GM20431 (cell line): ENCODE measurements around the gene IKZF3.

Experiments
- in situ Hi-C: fragments of 300-500 bp; cut with MseI, MboI; formaldehyde crosslinking; loops from one replicate; pipeline ENCODE4 v1.15.0; 2020; ENCODE audit warnings: low sequenced_read_pairs; ENCODE audit not compliant: unreplicated experiment

The IKZF3 gene

DNA sequence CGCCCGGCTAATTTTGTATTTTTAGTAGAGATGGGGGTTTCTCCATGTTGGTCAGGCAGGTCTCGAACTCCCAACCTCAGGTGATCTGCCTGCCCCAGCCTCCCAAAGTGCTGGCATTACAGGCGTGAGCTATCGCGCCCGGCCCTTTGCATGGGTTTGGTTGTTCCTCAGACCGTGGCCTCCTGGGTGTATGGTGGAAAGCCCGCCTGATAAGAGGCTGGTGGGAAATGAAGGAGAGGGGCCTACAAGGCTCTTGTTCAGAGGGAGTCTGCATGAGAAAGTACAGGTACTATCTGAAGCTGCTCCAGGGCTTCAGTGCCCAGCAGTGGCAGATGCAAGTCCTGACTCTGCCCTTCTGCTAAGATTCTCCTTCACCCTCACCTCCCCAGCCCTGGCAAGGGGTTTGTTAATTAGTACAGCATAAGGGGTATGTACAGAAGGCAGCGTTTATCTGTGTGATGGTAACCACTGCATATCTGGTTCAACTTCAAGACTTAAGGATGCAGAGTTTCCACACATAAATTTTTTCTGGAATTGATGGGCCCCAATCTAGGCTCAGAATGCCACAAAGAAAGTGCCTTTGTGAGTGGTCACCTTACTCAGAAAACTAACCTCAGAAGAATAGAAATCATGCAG lies 102.1 kb downstream of the IKZF3 start:
- in situ Hi-C loops: loop anchor here (25.0 kb wide), 1 partner anchor 200 kb away; the partner anchor contains the start of gene GSDMA

DNA sequence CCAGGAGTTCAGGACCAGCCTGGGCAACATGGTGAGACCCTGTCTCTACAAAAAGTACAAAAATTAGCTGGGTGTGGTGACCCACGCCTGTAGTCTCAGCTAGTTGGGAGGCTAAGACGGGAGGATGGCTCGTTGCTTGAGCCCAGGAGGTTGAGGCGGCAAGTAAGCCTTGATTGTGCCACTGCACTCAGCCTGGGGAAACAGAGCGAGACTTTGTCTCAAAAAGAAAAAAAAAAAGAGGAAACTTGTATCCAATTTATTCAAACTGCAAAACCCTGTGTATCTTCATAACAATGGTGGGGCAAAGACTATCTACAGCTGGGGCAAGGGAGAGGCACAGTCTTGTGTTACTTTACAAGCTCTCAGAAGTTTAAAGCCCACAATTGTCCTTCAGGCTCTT lies 104.9 kb downstream of the IKZF3 start:
- in situ Hi-C loops: loop anchor here (25.0 kb wide), 1 partner anchor 203 kb away; the partner anchor contains the start of gene GSDMA

DNA sequence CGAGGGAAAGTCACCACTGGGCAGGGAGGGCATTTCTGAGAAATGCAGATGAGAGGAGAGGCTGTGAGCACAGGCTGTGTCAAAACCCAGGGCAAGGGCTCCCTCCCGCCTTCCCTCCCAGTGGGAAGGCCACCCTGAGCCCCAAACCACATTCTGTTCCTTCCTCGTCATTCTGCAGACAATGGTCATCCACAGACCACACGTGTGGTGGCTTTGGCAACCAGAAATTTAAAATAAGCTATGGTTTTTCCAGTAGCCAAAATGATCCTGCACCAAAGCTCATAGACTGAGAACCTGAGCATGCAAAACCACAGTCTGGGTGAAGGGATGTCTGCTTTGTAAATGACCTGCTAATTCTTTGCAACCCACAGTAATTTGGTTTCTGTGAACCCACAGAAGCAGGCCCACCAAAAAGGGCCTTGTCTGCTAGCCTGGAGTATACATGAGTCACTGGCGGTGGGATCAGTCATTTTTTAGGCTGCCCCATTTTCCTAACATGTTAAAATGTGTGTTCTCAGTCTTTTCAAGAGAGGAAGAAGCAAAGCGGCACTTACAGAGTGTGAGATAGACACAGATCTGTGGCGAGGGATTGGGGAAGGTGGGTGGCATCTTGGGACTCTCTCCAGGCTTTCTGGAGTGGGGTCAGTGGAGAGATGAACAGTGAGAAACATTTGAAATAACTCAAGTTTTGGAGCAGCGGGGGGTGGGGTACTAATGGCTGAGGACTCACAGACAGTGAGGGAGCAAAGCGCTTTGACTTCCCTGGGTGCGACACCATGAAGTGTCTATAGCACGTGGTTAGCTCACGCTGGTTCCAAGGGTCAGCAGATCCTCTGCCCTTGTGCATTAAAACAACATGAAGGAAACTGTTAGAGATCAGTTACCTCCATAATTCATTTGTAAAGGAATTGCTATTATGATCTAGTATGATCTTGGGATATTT lies 105.9 kb downstream of the IKZF3 start:
- in situ Hi-C loops: loop anchor here (25.0 kb wide), 1 partner anchor 204 kb away; the partner anchor contains the start of gene GSDMA

DNA sequence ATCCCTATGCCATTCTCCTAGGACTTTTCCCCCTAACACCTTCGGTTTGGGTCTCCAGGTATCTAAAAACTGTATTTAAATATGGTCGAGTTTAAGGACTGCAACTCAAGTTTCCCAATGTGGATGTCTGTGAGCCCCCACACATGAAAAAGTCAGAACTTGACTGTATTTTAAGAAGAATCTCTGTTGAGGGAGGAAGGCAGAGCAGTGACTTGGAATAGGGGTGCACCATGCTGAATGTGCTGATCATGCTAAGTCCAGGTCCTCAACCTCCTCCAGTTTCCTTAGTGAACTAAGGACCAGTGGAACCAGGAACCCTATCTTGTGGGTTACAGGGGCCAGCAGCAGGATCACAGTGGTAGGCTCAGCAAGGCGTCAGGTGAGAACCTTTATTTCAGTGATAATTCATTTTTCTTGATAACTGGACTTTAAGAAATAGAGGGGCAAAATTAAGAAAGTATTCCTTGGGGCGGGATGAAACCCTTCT lies 106.9 kb downstream of the IKZF3 start:
- in situ Hi-C loops: loop anchor here (25.0 kb wide), 1 partner anchor 205 kb away; the partner anchor contains the start of gene GSDMA

GRCh38 chr17:39756380-39757079 lies 107.6 kb downstream of the IKZF3 start:
- in situ Hi-C loops: loop anchor here (25.0 kb wide), 1 partner anchor 206 kb away; the partner anchor contains the start of gene GSDMA

- in situ Hi-C loops: loop anchor here (25.0 kb wide), 1 partner anchor 207 kb away; the partner anchor contains the start of gene GSDMA
Measured at GRCh38 chr17:39755554-39756379, 108.3 kb downstream of the IKZF3 start.

GRCh38 chr17:39754958-39755553 lies 109.1 kb downstream of the IKZF3 start:
- in situ Hi-C loops: loop anchor here (25.0 kb wide), 1 partner anchor 207 kb away; the partner anchor contains the start of gene GSDMA

DNA sequence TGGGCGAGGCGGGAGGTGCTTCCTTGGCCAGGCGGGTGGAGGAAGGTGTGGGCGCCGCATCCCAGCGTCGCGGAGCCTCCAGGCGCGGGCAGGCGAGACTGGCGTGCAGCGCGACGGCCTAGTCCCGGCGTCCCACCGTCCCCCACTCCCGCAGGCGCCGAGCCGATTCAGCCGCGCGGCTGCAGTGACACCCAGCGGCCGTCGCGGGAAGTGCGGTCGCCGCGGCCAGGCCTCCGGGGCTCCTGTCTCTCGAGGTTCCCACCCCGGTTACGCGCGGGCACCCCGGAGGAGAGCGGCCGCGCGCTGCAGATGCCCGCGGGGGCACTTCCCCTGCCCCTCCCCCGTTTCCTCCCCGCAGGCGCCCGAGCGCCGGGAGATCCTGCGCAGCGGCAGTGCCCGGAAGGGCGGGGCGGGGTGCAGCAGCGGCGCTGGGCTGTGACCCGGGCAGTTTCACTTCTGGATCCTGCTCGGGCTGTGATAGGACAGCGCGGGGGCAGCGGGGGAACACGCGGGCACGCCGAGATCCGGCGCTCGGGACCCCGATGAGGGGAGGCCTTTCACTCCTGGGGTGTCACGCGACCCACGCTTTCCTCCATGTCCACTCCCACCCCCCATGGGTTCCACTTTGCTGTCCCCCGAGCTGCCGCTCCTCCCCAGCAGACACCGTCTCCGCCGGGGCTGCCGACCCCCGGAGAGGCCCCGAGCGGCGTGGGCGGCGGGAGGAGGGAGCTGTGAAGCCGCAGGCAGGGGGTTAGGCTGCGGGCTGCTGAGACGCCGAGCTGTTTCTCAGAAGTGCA lies 109.8 kb downstream of the IKZF3 start:
- in situ Hi-C loops: loop anchor here (25.0 kb wide), 1 partner anchor 208 kb away; the partner anchor contains the start of gene GSDMA

DNA sequence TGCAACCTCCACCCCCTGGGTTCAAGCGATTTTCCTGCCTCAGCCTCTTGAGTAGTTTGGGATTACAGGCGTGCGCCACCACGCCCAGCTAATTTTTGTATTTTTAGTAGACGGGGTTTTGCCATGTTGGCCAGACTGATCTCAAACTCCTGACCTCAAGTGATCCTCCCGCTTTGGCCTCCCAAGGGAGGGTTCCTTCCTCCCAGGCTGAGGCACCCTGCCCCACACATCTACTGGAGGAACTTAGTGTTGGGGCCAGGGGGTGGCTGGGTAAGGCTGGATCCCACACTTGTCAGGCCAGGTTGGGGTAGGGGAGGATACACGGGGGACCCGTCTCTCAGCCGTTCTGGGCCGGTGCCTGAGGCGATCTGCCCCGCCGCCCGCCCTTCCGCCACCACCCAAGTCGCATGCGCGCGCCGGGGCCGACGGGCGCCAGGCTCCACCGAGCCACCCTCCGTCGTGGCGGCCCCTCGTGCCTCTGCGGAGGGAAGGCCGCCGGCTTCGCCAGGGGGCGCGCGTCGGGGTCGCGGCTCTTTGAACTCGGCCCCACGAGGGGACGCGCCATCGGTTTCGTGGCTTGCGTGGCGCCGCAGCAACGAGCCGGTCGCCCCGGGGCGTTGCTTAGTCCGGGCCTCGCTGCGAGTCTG lies 110.5 kb downstream of the IKZF3 start:
- in situ Hi-C loops: loop anchor here (25.0 kb wide), 1 partner anchor 209 kb away; the partner anchor contains the start of gene GSDMA

GRCh38 chr17:39752241-39752881 lies 111.8 kb downstream of the IKZF3 start:
- in situ Hi-C loops: loop anchor here (25.0 kb wide), 1 partner anchor 210 kb away; the partner anchor contains the start of gene GSDMA

DNA sequence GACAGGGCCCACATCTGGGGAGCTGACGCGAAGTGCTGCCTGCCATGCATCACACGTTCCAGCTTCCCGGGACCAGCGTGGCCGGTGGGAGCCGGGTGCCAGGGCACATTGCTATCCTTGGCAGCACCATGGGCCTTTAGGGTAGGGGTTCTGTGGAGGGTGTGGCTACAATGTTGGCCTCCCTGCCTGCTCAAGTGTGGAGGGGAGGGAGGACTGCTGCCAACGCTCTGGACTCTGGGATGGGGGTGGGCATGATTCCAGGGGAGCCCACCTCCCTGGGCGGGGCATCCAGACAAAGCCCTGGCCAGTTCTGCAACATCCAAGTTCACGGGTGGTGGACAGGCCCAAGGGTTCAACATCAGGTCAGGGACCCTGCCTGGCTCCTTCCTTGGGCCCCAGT lies 112.5 kb downstream of the IKZF3 start:
- in situ Hi-C loops: loop anchor here (25.0 kb wide), 1 partner anchor 211 kb away; the partner anchor contains the start of gene GSDMA

DNA sequence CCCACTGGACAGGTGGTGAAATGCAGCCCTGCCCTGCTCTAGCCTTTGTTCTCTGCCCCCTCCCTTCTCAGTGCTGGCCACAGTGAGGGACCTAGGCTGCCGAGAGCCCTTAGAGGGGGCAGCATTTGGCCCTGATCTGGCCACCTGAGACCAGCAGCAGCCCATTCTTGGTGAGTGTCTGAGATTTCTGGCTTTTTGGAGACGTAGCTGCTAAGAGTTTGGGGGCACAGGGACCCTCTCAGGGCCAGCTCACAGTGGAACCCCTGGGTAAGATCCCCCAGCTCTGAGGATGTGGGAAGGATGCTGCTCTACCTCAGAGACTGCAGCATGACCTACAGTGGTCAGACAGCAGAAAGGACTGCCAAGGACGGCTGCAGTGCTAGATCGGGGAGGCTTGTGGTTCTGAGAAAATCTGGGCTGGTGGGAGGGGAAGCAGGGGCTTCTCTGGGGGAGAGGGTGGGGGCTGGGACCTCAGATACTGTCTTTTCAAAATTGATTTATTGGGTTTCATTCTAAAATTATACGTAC lies 113.0 kb downstream of the IKZF3 start:
- in situ Hi-C loops: loop anchor here (25.0 kb wide), 1 partner anchor 211 kb away; the partner anchor contains the start of gene GSDMA

- in situ Hi-C loops: loop anchor here (25.0 kb wide), 1 partner anchor 212 kb away; the partner anchor contains the start of gene GSDMA
Measured at GRCh38 chr17:39750131-39751015, 113.7 kb downstream of the IKZF3 start.

- in situ Hi-C loops: loop anchor here (25.0 kb wide), 1 partner anchor 111 kb away; the partner anchor contains the start of genes PPP1R1B and STARD3
Measured at GRCh38 chr17:39748444-39749034, 115.6 kb downstream of the IKZF3 start.

- in situ Hi-C loops: loop anchor here (25.0 kb wide), 1 partner anchor 110 kb away; the partner anchor contains the start of genes PPP1R1B and STARD3
Measured at GRCh38 chr17:39747745-39748144, 116.4 kb downstream of the IKZF3 start.
